ENCODE data around the gene ZRANB2. TPM values are rescaled to one million over a fixed set of nuclear protein-coding genes. Genes with fewer than 3 reads are reported as not detected.

ZRANB2 gene
- total RNA-seq, 1 experiment from 2014 or later, result 103 TPM

- Histone ChIP-seq H3K4ac (ENCODE audit: low read depth, low read length) (no peak overlapping the region), H3K27me3 (ENCODE audit: insufficient read depth, low read length) (no peaks in the 10 kb centered on the region), H2BK20ac (ENCODE audit: low read depth, low read length, poor library complexity, severe bottlenecking) (no peak overlapping the region), H3K14ac (ENCODE audit: insufficient read depth, low read length) (no peak overlapping the region), H2AFZ (ENCODE audit: low read length) (no peak overlapping the region), H2BK5ac (ENCODE audit: insufficient read length, low read length) (no peak overlapping the region), H3K56ac (ENCODE audit: insufficient read length, low read depth, low read length) (no peak overlapping the region), H3K79me2 (ENCODE audit: insufficient read depth, low read length) (no peaks in the 10 kb centered on the region), H2BK120ac (ENCODE audit: low read depth, low read length, poor library complexity, severe bottlenecking) (no peak overlapping the region), H3K9me3 (ENCODE audit: control insufficient read depth, low read depth, low read length) (no peaks in the 10 kb centered on the region), H3K4me1 (ENCODE audit: insufficient read depth, low read length) (no peaks in the 10 kb centered on the region), H2AK5ac (ENCODE audit: insufficient read length, low read length) (no peak overlapping the region), H3T11ph (ENCODE audit: low read length) (no peak overlapping the region), H3K79me1 (ENCODE audit: insufficient read depth, low read depth, low read length, poor library complexity, severe bottlenecking) (no peaks in the 10 kb centered on the region), H3K18ac (ENCODE audit: insufficient read length, low read depth, low read length) (no peak overlapping the region), H3K4me2 (ENCODE audit: insufficient read depth, insufficient read length, low read length) (no peak overlapping the region), H3K9ac (ENCODE audit: extremely low read depth, insufficient read length, low read length) (no peak overlapping the region), H3K27ac (ENCODE audit: insufficient read length, low read depth, low read length) (no peak overlapping the region), H3K23ac (ENCODE audit: insufficient read length, low read depth, low read length) (no peak overlapping the region), H4K20me1 (ENCODE audit: control insufficient read depth, insufficient read depth, insufficient read length) (no peaks in the 10 kb centered on the region), H4K5ac (ENCODE audit: insufficient read length, low read depth, low read length) (no peak overlapping the region), H2BK15ac (ENCODE audit: low read depth, low read length) (no peak overlapping the region), H4K91ac (ENCODE audit: insufficient read length, low read depth, low read length) (no peak overlapping the region), H4K8ac (replicated peaks; ENCODE audit: insufficient read length, low read depth, low read length) (no peak overlapping the region), H2BK12ac (ENCODE audit: insufficient read length, low read depth, low read length) (no peak overlapping the region), H3K23me2 (ENCODE audit: insufficient read length, low read depth, low read length, poor library complexity, severe bottlenecking) (no peaks in the 10 kb centered on the region)
- no peaks in the 10 kb centered on the region for H3K9me3 Mint-ChIP-seq
- no peak for DNase-seq
- H3K27me3 Mint-ChIP-seq (ENCODE audit: low read depth), result no peaks in the 10 kb centered on the region
- no peak for TF ChIP-seq CTCF (conservative IDR thresholded peaks at IDR 0.05)
- WGBS (ENCODE audit: extremely low coverage, insufficient read length, low lambda C conversion rate), result no CpG with 5 or more reads among the region's 1 CpG
- H3K27ac Mint-ChIP-seq, result no peak overlapping the region
- H3K36me3 Mint-ChIP-seq (ENCODE audit: insufficient read depth in 1 of 3, low read depth in 3 of 3), result no peaks in the 10 kb centered on the region
- no peaks in the 10 kb centered on the region for H3K4me1 Mint-ChIP-seq
- no peak overlapping the region for H3K4me3 Mint-ChIP-seq
Measured at GRCh38 chr1:71030026-71030425, 50.8 kb downstream of the ZRANB2 start.
